Gastrocnemius medialis (tissue), 4 donors: Measurements from ENCODE around the gene NXN. TPM values are rescaled to one million over a fixed set of nuclear protein-coding genes. Genes with fewer than 3 reads are reported as not detected.

Experiments
- ATAC-seq, 2 donors: fragments of 150-250 bp; one replicate each; pipeline ENCODE4 v1.9.1; 2016
- DNase-seq, 2 donors: peaks; one replicate each; pipeline ENCODE4 v3.0.0-alpha.2; 2019
- H3K27ac ChIP-seq, 4 donors: fragments of 200-600 bp; sonication (generic); 1 replicate in 1 of 4; 2 replicates in 3 of 4; pipeline ENCODE4 v1.5.1; 2016 to 2018; ENCODE audit warnings: mild to moderate bottlenecking in 2 of 4, moderate library complexity in 1 of 4
- H3K27me3 ChIP-seq, 3 donors: fragments of 200-600 bp; sonication (generic) in 2 of 3; 1 replicate in 1 of 3; 2 replicates in 2 of 3; pipeline versions ENCODE4 v1.5.1 to v1.6.0; 2016 to 2019; ENCODE audit warnings: mild to moderate bottlenecking in 1 of 3, moderate library complexity in 1 of 3
- H3K36me3 ChIP-seq, 2 donors: fragments of 200-600 bp; sonication (generic) in 1 of 2; one replicate each; pipeline ENCODE4 v1.5.1; 2017 to 2018
- H3K4me1 ChIP-seq, 2 donors: fragments of 200-600 bp; sonication (generic) in 1 of 2; one replicate each; pipeline ENCODE4 v1.5.1; 2016 to 2017; ENCODE audit warnings: mild to moderate bottlenecking in 2 of 2
- H3K4me3 ChIP-seq, 4 donors: fragments of 200-600 bp; sonication (generic) in 3 of 4; 1 replicate in 1 of 4; 2 replicates in 3 of 4; pipeline ENCODE4 v1.5.1; 2016 to 2019; ENCODE audit warnings: mild to moderate bottlenecking in 2 of 4
- H3K9me3 ChIP-seq, 3 donors: fragments of 200-600 bp; sonication (generic) in 2 of 3; 1 replicate in 1 of 3; 2 replicates in 2 of 3; pipeline ENCODE4 v1.5.1; 2016 to 2019
- CTCF ChIP-seq, 5 experiments: fragments of 450-650 bp in 3 of 5; fragments of 200-600 bp in 2 of 5; sonication (generic) in 2 of 5; IDR thresholded peaks in 4 of 5; conservative IDR thresholded peaks in 1 of 5; 1 replicate in 4 of 5; 2 replicates in 1 of 5; pipeline ENCODE4 v1.5.1; 2016 to 2019; ENCODE audit warnings: antibody characterized with exemption in 5 of 5, mild to moderate bottlenecking in 3 of 5, moderate library complexity in 3 of 5
- POLR2A ChIP-seq, 2 donors: fragments of 450-650 bp; IDR thresholded peaks; one replicate each; pipeline ENCODE4 v1.6.1; 2017; ENCODE audit warnings: antibody characterized with exemption in 2 of 2, mild to moderate bottlenecking in 2 of 2, moderate library complexity in 2 of 2
- in situ Hi-C, 4 donors: fragments of 200-750 bp; cut with MboI; loops; one replicate each; pipeline versions ENCODE4 v1.15.0 to v1.8.0; 2017; ENCODE audit warnings: low sequenced_read_pairs in 4 of 4
- intact Hi-C: fragments of 100-400 bp; cut with DNase I; formaldehyde crosslinking; loops from one replicate; pipeline ENCODE4 v1.15.1; 2023; ENCODE audit warnings: low total_unique reads
- total RNA-seq, 4 donors: library from RNA; depleted of rRNA; stranded (reverse); fragments of >200 nt; gene quantifications; one replicate each; pipeline versions ENCODE4 v1.1.0 to v1.2.3, GENCODE V29; 2016

Gene NXN
- total RNA-seq, 4 donors from 2014 or later: 55.6 to 86.4 (median 62.7) TPM

GRCh38 chr17:1024076-1024475, 44.5 kb upstream of the NXN start:
- Histone ChIP-seq H3K4me3 (no peak overlapping the region), H3K36me3 (no peaks in the 10 kb centered on the region), H3K27me3 (no peaks in the 10 kb centered on the region), H3K9me3 (no peaks in the 10 kb centered on the region), H3K27ac (no peak overlapping the region), H3K4me1 (peaks cover 3 to 20% of the 10 kb centered on the region in 2 donors)
- DNase-seq (no peak), ATAC-seq (no peak)
- TF ChIP-seq POLR2A (IDR thresholded peaks at IDR 0.05) (no peak), CTCF (IDR thresholded peaks at IDR 0.05 in 4 of 5, conservative IDR thresholded peaks at IDR 0.05 in 1 of 5) (no peak)
- intact Hi-C loops (no loop called here), in situ Hi-C loops (no loop called here)

GRCh38 chr17:1022278-1023024, 42.9 kb upstream of the NXN start:
- Histone ChIP-seq H3K27me3 (no peaks in the 10 kb centered on the region), H3K4me3 (peak overlapping the region; percentile 13 to 31 (median 18)), H3K27ac (no peak overlapping the region), H3K36me3 (no peaks in the 10 kb centered on the region), H3K4me1 (peaks cover 0 to 13% of the 10 kb centered on the region in 2 donors), H3K9me3 (no peaks in the 10 kb centered on the region)
- DNase-seq (no peak), ATAC-seq (peak in 1 of 2 donors; percentile 46)
- intact Hi-C loops: no loop called here
- no peak for TF ChIP-seq POLR2A (IDR thresholded peaks at IDR 0.05)
- no peak for TF ChIP-seq CTCF (IDR thresholded peaks at IDR 0.05 in 4 of 5, conservative IDR thresholded peaks at IDR 0.05 in 1 of 5)
- in situ Hi-C loops: no loop called here

- no peak for TF ChIP-seq POLR2A (IDR thresholded peaks at IDR 0.05)
- in situ Hi-C loops (no loop called here), intact Hi-C loops (no loop called here)
- no peak for DNase-seq
- H3K9me3 ChIP-seq: no peaks in the 10 kb centered on the region
- H3K27me3 ChIP-seq: no peaks in the 10 kb centered on the region
- H3K4me1 ChIP-seq: peaks cover 0 to 13% of the 10 kb centered on the region in 2 donors
- no peak for ATAC-seq
- no peaks in the 10 kb centered on the region for H3K36me3 ChIP-seq
- no peak overlapping the region for H3K4me3 ChIP-seq
- H3K27ac ChIP-seq: no peak overlapping the region
Measured at GRCh38 chr17:1021147-1021546, 41.6 kb upstream of the NXN start.

GRCh38 chr17:1019451-1019850, 39.9 kb upstream of the NXN start:
- Histone ChIP-seq H3K27me3 (no peaks in the 10 kb centered on the region), H3K27ac (peak overlapping the region; percentile 10 to 55 (median 37)), H3K36me3 (no peaks in the 10 kb centered on the region), H3K9me3 (no peaks in the 10 kb centered on the region), H3K4me1 (peaks cover 0 to 13% of the 10 kb centered on the region in 2 donors), H3K4me3 (no peak overlapping the region)
- no peak for TF ChIP-seq CTCF (IDR thresholded peaks at IDR 0.05 in 4 of 5, conservative IDR thresholded peaks at IDR 0.05 in 1 of 5)
- no peak for TF ChIP-seq POLR2A (IDR thresholded peaks at IDR 0.05)
- ATAC-seq (peak in 1 of 2 donors; percentile 27), DNase-seq (no peak)
- intact Hi-C loops (no loop called here), in situ Hi-C loops (no loop called here)

GRCh38 chr17:1018547-1018946, 39.0 kb upstream of the NXN start:
- Histone ChIP-seq H3K4me3 (no peak overlapping the region), H3K4me1 (peaks cover 0 to 13% of the 10 kb centered on the region in 2 donors), H3K36me3 (no peaks in the 10 kb centered on the region), H3K27ac (peak overlapping the region in 1 of 4 donors; percentile 13), H3K27me3 (no peaks in the 10 kb centered on the region), H3K9me3 (no peaks in the 10 kb centered on the region)
- ATAC-seq (no peak), DNase-seq (no peak)
- in situ Hi-C loops (no loop called here), intact Hi-C loops (no loop called here)
- no peak for TF ChIP-seq POLR2A (IDR thresholded peaks at IDR 0.05)
